ENCODE results near the gene ESRRG.
A peak's percentile ranks its signal among the peaks of the same experiment; 100 is the strongest.
"Not testable (repeated sequence)": the region's sequence is repeated elsewhere in the genome, so short reads cannot be mapped to it uniquely, and the experiment has no call there.

ESRRG gene

DNA sequence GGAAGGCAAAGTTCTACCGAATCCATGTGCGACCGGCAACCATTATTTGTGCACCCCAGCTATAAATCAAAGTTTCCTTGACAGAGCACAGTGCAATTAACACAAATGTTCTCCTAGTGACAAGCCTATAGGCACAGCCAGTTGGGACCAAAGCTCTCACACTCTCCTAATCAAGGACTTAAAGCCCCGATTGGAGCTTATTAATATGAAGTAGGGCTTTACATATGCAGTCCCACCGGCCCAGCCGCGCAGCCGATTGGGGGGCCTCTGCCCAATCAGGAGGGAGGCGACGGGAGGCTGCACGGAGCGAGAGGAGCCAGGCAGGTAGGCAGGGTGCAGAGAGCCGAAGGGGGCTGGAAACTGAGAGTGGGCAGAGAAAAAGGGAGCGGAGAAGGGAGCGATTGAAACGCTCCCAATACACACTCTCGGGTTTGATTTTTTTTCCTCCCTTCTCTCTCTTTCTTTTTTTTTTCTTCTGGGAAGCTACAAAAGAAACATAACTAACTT, at the start of gene ESRRG:
ESRRG (minus strand) TSS at position 156 of the 507 bp plus-strand sequence; CDS start at position 26, 130 bp downstream.
- DNase-seq = peak; percentile 14

DNA sequence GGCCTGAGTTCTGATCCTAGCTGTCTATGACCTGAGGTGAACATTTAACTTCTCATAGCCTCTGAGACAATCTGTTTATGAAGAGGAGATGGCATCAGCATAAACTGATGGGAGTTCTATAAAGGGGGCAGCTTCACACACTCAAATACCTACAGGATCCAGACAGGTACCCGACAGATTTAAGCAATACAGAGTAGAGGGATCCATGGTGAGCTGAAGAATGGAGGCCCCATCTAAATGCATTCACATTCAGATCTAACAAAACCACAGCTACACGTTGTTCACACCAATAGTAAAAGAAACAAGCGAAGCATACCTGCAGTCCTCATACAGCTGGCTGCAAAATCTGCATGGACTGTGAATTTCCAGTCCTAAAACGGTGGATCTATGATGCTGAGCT, 48.7 kb upstream of the ESRRG start:
- no peak for DNase-seq

DNA sequence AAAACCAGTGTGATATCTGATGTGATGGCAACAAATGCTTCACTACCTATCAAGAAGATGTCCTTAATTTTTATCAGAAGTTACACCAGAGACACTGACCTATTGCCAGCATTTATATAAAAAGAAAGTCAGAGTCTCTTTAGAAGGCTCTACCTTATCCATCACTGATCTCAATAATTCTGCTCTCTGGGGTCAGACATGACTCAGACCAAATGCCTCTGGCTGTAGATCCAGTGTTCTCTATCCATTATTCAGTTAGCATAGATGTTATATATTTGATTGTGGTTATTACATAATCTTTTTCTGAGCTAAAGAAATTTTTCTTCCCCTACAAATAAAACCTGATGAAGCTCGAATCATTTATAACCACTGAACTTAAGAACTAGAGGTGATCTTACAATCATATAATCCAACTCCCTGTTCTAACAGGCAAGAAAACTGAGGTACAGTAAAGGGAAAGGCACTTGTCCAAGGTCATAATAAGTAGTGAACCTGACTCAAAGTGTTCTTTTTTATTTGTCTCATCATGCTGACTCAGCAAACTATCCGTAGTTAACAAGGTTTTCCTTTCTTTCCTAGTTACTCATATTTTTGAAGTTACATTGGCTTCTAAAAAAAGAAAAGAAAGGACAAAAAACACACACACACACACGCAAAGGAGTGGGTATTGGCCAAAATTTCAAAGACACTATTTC, 43.6 kb upstream of the ESRRG start:
- DNase-seq = peak; percentile 35

DNA sequence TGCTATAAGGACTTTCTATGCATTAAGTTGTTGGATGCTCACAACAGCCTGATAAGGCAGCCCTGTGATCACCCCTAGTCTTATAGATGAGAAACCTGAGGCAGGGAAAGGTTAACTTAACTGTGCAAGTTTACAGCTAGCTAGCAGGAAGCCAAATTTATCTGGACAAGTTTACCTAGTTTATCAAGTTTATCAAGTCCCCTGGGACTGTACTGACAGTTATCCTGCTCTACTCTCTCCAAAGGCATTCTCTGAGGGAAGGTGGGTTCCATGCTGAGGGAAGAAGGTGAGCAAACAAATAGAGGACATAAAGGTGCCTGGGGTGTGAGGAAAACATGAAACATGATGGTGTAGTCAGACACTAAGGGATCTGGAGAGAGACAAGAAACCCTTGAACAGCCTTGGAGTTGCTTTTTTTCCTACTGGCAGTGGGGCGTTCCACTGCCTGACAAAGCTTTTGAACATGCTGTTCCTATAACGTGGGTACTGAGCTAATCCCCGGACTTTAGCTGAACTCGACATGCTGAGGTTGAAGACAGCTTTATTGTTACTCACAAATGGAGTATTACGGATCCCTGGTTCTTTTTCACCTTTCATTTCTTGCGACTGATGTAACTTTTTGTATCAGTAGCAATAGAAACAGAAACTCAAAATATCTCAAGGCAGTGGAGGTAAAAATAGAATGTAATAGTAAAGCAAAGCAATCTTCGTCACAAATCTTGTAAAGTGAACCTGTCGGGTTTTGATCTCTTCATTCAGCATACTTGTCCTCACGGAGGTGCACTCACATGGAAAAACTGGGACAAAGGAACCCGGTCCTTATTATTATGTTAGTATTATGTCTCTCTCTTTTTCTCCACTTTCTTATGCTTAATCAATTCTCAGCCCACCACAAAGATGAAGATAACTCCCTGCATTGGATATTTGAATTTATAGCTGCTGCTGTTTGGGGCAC, 42.4 kb upstream of the ESRRG start:
- DNase-seq = no peak

DNA sequence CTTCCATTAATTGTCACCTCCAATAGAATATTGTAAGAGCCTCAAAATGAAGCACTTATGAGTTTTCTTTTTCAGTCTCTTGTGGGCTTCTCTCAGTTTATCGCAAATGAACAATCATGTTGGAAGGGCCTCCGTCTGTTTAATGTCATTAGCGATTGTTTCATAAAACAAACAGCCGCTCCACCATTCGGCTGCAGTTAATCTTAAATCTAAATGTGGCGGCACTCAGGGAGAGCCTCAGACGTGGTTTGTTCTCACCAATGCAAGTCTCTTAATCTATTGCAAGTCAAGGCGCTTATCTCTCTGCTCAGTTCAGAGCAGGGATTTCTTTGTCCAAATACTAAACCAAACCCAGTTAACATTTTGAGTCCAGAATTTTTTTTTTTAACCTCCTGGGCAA, 34.9 kb upstream of the ESRRG start:
- no peak for DNase-seq

DNA sequence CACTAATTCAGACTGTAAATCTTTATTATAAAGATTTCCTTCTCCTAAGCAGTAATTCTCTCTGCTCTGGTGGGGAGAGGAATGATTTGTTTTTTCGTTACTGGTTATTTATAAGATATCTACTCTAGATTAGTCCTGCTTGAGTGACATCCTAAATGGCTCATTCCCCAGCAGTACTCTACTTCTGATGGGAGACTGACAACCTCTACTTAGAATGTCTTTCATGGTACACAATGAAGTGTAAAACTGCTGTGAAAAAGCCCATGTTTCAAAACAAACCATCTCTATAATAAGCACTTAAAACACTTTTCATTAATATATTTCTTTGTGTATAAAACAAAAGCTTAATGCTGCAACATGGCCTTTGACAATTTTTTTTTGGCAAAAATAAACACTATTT, 33.9 kb upstream of the ESRRG start:
- DNase-seq = no peak

DNA sequence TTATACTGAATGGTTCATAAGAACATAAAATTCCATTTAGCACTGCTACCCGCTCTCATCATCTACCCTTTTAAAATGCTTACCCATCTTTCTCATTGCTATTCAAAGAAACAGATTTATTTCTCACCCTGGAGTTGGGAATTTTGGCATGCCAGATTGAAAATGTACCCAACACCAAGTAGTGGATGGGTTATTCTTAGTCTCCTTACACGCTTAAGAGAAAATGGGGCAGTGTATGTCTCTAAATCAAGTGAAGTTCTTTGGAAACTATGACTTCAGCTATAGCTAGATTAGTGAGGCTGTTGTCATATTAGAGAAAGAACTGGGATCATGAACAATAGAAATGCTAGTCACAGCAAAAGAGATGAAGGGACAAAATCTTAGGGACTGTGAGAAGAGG, 27.7 kb upstream of the ESRRG start:
- no peak for DNase-seq

DNA sequence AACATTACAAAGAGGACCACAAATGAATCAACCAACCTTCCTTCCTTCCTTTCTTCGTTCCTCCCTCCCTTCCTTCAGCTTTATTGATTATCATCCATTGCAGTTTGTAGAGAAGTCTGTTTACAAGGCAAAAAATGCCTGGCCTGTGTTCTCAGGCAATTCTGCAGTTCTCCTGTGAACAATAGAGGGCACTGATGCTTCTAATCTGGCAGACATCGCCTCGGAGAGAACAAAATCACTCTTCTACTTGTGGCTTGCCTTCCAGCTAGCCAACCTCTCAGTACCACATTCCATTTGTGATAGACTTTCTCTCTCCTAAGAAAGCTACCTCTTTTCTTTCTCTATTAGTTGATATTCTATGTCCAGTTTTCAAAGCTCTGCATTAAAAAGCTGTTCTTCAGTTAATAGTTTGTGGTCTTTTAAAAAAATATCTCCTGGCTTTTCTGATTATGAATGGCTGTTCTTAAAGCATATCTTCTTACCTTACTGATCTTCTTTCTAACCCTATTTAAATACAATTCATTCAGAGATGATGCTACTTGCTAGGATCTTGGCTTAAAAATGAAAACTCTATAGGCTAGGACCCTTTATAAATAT, 26.9 kb upstream of the ESRRG start:
- peak; percentile 62 for DNase-seq

DNA sequence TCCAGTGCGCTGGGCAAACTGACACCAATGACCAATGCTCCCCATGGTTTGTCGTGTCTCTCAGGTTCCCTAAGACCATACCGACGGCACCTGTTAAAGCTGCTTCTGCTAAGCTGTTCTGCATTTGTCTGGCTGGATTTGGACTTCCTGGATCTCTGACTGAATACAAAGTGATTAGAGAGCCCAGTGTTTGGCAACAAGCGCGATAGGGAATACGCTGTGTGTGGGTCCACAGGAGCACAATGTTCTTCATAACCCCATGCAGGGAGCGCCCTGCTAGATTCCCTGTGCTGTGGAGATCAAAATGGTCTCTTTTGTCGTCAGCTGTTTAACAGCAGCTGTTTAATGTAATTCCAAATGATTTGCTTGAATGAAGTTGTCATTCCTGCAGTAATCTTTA, 26.0 kb upstream of the ESRRG start:
- DNase-seq = no peak

DNA sequence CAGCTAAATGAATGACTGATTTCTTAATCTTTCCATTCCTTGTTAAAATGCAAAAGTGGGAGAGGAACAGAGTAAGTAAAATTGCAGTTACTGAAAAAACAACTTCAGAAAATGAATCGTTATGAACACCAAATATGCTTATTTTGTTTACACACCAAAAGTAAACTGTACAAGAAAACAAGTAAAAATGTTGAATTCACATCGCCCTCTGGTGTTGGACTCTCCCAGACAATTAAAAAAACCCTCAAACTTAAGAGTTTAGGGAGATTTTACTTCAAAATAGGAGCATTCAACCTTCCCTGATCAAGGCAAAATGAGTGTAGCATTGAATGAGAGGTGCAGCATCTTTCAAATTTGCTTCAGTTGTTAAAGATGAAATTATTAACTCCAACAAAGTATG, 19.4 kb upstream of the ESRRG start:
- DNase-seq = no peak

DNA sequence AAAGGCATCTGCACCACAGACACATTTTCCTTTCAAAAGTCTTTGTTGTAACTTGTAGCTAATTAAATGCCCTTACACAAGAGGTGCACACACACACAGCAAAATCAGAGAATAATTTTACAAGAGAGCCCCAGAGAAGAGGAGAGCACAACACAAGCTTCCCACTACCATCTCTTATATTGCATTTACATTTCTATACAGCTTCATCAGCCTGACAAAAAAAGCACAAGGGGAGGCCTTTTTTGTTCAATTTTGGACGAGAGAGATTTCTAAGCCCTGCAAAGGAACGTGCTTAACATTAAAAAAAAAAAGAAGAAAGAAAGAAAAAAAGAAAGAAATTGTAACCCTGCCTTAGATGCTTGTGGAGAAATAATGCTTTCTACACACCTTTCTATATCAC, 17.1 kb upstream of the ESRRG start:
- no peak for DNase-seq

DNA sequence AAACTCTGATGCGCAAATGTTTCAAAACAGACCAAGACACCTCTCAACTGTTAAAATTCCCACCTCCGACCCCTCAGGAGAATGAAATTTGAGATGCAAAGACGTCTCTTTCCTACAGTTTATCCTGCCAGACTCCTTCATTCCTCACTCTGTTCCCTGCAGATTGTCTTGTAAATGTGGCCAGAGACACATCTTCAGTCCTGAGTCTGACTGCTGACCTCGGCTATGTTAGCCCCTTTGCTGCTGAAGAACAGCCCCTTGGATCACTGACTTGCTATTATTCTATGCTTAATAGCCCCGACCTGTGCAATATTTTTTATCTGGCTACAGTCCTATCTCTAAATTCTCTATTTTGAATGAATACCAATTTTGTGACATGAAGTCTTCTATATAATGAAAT, 16.6 kb upstream of the ESRRG start:
- DNase-seq = no peak

DNA sequence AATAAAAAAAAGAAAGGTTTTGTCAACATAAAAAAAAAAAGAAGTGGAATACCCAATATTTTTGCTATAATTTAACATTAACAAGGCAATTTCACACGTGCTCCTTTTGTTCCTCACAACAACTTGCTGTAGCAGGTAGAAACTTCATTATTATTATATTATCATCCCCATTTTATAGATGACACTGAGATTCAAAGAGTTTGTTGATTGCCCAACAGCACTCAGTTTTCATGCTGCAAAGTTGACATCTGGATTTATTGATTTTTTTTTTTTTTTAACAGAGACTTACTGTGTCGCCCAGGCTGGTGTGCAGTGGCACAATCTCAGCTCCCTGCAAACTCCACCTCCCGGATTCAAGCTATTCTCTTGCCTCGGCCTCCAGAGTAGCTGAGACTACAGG, 8.9 kb upstream of the ESRRG start:
- DNase-seq = no peak

DNA sequence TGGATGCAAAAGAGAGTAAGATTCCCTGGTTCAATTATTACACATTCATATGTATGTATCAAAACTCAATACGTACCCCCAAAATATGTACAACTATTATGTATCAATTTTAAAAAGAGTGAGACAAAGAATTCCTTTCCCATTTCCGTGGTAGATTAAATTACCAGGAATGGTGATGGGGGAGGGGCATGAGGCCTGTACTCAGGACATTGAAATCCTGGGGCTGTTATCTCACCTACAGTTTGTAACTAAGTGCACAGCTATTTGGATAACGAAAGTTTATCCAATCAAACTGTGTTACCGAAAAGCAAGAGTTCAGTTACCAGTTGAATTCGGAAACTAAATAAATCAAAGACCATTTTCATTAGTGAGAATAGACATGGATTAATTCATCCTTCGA, 8.3 kb upstream of the ESRRG start:
- no peak for DNase-seq

DNA sequence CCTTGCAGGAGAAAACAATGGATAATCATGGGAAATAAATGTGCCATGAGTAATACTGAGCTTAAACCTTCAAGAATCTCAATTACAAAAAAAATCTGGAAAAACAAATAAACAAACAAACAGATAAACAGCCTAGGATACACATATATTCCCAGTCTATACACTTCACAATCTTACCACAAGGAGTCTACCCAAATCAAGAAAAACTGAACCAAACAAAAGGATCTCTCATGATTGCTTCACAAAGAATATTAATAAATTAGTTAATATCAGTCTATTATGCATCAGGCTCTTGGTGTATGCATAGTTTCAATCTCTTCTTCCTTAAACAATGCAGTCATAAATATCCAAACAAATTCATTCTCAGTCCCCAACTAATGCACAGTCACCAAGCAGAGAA, 3.2 kb upstream of the ESRRG start:
- DNase-seq = no peak

DNA sequence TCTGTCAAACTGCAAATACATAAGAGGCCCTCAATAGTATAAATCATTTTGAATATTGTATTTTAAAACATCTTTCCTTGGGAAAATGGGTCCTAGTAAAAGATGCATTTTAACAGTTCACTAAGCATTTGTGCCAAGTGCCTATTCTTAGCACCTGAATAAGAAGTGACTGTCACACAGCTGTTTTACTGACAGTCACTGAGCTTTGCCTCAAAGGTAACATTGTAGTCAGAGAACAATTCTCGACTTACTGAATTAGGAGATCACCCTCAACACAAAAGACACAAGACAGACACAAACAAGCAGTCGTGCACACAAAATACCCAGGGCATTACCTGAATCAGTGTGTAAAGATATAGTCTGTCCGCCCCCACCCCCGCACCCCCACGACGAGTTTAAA, 408 bp downstream of the ESRRG start:
- DNase-seq = no peak

DNA sequence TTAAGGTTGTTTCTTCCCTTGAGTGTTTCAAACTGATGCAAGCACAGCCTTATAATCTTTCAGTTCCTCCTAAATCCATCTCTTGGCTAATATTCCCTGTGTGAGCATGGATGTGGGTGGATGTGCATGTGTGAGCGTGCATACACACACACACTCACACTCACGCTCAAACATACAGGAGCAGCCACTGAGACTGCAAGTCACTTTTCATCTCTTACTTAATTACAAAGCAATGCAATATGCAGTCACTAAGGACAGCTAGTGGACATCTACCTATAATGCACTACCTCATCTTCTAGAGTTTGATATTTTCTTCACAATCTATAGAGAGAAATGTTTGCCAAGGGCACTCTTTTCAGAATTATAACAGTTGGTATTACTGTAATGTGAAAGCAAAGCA, 1.4 kb downstream of the ESRRG start:
- no peak for DNase-seq

DNA sequence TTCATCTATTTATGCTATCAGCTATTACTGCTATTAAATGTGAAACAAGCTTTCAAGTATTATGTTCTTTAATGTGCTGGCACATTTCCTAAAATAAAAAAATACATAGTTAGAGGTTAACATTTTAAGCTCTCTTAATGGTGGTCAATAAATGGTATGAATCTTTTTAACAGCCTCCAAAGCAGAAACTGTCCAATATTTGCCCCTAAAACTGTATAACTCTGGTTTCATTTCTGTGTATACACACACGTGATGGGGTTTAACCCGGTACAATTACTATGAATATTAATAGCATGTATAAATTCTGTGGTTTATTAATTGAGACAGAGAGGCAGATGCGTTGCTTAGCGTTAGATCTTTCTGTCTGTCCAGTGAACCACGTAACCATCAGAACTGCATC, 2.2 kb downstream of the ESRRG start:
- DNase-seq = no peak

DNA sequence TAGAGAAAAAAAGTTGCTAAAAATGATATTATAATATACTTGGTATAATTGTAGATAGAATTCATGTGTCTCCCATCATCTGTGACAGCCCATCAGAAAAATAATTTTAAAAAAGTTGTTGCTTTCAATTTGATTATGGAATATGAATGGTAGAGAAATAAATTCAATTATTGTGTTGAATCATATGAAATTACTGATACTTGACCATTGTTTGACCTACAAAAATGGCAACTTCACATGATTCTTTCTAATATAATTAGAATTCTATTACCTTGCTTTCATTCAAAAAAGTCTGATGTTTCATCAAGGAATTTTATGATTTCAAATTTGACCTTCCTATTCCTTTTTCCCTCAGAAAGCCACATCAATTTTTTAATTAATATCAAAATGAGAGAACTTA, 11.5 kb downstream of the ESRRG start:
- no peak for DNase-seq

DNA sequence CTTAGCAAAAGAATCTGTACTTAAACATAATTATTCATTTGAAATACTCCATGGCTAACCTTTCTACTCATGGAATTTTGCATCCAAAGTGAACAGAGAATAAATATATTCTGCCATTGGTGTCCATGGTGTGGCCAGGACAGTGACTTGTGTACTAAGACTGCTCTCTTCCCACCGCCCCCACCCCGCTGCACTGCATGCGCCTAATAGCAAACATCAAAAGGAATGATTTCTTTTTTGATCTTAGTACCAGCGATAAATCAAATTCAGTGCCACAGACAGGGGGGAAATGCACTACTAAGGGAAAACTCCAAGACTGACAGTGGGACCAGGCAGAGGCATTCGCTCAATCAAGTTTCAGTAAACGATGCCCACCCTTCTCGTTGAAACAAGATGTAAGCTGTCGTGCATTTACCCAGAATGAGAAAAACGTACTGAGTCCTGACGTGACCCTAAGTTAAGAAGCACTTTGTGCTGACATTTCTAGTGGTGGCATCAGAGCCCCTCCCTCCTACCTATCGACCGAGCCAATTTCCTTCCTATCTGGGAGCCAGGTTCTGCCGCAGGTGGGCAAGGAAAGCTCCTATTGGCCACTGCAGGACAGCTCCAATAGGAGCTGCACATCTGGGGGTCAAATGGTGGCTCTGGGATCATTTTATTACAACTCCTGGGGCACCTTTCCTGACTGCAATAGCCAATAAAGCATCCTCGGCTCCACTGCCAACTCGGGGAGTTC, 12.5 kb downstream of the ESRRG start:
- DNase-seq = no peak

DNA sequence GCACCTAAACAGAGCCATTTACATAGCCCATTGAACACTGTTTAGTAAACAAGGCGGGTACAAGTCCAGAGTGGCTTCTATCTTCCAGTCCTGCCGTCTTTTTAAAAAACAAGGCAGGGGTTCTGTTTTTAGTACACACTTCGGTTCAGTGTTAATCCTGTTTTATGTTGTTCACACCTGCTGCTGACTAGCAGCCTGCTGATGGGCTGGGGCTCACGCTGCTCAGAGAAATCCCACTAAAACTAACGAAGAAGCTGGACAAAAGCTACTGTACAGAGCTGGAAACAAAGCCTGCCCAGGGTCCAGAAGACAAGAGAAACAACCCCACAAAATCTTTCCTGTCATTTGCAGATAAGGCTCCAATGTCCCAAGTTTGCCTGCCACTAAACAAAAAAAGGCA, 13.2 kb downstream of the ESRRG start:
- DNase-seq = no peak

DNA sequence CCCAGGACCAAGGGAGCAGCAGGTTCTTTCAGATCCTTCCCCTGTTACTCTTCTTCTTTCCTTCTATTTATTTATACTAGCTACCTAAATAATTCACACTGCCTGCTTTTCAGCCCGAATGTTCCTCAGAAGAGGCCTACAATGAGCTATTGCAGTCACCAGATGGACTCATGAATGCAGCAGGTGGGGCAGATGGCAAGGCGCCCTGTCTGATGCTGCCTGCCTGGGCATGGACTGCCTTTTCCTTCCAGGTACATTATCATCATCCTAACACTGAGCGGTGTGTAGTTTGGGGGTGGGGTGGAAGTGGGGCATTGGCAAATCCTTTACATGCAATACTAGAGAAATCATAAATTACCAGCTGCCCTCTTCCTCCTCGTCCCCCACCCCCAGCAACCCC, 17.6 kb downstream of the ESRRG start:
- no peak for DNase-seq

DNA sequence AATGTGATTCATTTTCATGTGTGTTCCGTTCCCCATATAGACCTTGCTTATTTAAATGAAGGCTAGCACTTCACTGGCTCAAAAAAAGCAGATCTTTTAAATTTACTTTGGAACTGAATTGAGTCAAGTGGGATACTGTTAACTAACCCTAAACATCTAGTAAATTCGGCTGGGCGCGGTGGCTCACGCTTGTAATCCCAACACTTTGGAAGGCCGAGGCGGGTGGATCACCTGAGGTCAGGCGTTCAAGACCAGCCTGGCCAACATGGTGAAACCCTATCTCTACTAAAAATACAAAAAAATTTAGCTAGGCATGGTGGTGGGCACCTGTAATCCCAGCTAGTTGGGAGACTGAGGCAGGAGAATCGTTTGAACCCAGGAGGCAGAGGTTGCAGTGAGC, 19.2 kb downstream of the ESRRG start:
- not testable (repeated sequence) for DNase-seq

All from fibroblast of upper back skin (primary cell).